ENCODE data around the gene ELAC1.

ELAC1 gene

GRCh38 chr18:51020536-51020935 is 52.7 kb downstream of the ELAC1 start:
- no peak for DNase-seq (ENCODE audit: low read depth)

- DNase-seq (ENCODE audit: low read depth), result no peak
Observed at GRCh38 chr18:51021226-51021965, 53.6 kb downstream of the ELAC1 start.

GRCh38 chr18:51025512-51025911 is 57.7 kb downstream of the ELAC1 start:
- DNase-seq (ENCODE audit: low read depth), result no peak

GRCh38 chr18:51028201-51028805 is 60.5 kb downstream of the ELAC1 start:
- no peak for DNase-seq (ENCODE audit: low read depth)

GRCh38 chr18:51029378-51029693 is 61.5 kb downstream of the ELAC1 start:
- DNase-seq (ENCODE audit: low read depth), result no peak

GRCh38 chr18:51029694-51030536 is 62.1 kb downstream of the ELAC1 start, which contains the start of gene SMAD4:
SMAD4 (plus strand) TSS chr18:51030213; CDS start chr18:51047047, 16,834 bp downstream.
- DNase-seq (ENCODE audit: low read depth), result peak; percentile 91

GRCh38 chr18:51030537-51031258 is 62.9 kb downstream of the ELAC1 start:
- peak; percentile 27 for DNase-seq (ENCODE audit: low read depth)

GRCh38 chr18:51032193-51032592 is 64.4 kb downstream of the ELAC1 start:
- DNase-seq (ENCODE audit: low read depth), result no peak

- DNase-seq (ENCODE audit: low read depth), result no peak
Observed at GRCh38 chr18:51037230-51037629, 69.4 kb downstream of the ELAC1 start.

All from GM04504 (cell line).